Activated CD8-positive, alpha-beta memory T cell treated with anti-CD3 and anti-CD28 coated beads for 1 hour (primary cell): ENCODE measurements around the gene HIP1.
"Not testable (repeated sequence)": the region's sequence is repeated elsewhere in the genome, so short reads cannot be mapped to it uniquely, and the experiment has no call there.

Experiments used
- DNase-seq, 2 donors: peaks; one replicate each; pipeline ENCODE4 v3.0.0-alpha.2; 2020; ENCODE audit warnings: low read depth in 1 of 2; ENCODE audit errors: extremely low read depth in 1 of 2

HIP1 gene

GRCh38 chr7:75619636-75620035, 119.1 kb downstream of the HIP1 start:
- DNase-seq: no peak

DNA sequence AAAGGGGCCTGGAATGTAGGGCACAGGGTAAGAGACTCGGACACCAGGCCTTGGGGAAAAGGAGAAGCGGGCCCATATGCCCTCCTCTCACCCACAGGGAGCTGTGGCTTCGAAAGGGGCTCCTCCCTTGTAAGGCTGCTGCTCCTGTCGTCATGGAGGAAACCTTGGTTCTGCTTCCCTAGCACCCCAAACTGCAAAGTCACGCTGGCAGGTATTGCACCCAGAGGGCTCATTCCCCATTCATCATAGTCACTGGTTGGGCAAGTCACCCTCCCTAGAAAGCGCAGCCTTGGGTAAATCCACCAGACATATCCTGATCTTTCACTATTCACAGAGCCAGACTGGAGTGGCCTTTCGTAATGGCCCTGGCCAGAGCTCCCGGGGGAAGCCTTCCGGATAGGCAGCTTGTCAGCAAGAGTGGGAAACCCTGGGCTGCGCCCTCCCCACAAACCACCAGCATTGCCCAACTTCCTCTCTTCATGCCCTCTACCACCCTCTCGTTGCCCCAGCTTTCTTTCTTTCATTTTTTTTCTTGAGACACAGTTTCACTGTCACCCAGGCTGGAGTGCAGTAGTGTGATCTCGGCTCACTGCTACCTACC, 121.0 kb downstream of the HIP1 start:
- peak in 1 of 2 donors; percentile 33 for DNase-seq

GRCh38 chr7:75616421-75617167, 122.1 kb downstream of the HIP1 start:
- no peak for DNase-seq

GRCh38 chr7:75614401-75614800, 124.3 kb downstream of the HIP1 start:
- DNase-seq: no peak

DNA sequence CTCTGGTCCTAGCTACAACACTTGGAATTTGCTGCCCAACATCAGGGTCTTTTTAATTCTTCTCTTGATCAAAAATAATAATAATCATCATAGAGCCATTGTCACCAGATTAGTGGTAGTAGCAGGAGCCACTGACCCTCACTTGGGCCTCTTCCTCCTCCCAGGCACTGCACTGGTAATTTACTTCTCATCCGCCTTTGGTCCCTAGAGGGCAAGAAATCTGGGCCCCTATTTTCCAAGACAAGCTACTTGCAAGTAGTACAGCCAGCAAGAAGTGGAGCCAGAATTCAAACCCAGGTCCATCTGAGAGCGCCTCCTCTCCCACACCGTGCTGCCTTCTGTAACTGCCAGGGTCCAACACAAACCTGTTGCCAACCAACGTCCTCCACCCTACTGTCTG, 125.4 kb downstream of the HIP1 start:
- no peak for DNase-seq

DNA sequence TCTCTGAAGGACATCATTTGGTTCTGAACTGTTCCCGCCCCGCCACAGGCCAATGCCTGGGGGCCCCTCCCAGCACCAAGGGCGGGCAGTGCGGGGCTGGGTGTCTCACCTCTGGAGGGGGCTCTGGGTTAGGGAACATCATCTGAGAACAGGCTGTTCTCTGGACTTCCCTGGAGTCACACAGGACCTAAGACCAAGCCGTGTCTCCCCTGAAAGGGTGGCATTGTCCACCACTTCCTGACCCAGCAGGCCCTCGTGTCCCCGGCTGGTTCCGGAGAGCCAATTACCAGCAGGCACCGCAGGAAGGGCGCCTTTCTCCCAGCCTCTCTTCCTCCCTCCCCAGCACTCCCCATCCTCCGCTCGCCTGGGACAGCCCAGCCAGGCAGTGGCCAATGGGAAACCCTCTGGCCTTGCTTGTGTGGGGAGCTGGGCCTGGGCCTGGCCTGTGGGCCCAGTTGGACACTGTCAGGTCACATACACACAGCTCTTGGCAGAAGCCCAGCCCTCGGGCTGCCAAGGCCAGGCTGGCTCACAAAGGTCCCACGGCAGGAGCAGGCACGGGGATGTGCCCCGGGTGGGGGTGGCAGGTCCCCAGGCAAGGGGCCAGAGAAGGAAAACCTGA, 127.1 kb downstream of the HIP1 start:
- no peak for DNase-seq

GRCh38 chr7:75609416-75609815, 129.3 kb downstream of the HIP1 start:
- DNase-seq: not testable (repeated sequence)

GRCh38 chr7:75608451-75609122, 130.2 kb downstream of the HIP1 start:
- DNase-seq: no peak

DNA sequence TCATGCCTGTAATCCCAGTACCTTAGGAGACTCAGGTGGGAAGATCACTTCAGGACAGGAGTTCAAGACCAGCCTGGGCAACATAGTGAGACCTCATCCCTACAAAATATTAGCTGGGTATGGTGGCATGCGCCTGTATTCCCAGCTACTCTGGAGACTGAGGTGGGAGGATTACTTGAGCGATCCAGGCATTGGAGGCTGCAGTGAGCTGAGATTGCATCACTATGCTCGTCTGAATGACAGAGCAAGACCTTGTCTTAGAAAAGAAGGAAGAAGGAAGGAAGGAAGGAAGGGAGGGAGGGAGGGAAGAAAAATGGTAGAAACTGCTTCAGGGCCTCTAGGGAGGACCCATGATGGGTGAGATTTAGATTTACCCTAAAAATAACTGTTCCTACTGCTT, 134.3 kb downstream of the HIP1 start:
- no peak for DNase-seq

- DNase-seq: not testable (repeated sequence)
These were observed 135.9 kb downstream of the HIP1 start for GRCh38 chr7:75602831-75603230.

GRCh38 chr7:75601539-75601938, 137.2 kb downstream of the HIP1 start:
- DNase-seq: no peak

DNA sequence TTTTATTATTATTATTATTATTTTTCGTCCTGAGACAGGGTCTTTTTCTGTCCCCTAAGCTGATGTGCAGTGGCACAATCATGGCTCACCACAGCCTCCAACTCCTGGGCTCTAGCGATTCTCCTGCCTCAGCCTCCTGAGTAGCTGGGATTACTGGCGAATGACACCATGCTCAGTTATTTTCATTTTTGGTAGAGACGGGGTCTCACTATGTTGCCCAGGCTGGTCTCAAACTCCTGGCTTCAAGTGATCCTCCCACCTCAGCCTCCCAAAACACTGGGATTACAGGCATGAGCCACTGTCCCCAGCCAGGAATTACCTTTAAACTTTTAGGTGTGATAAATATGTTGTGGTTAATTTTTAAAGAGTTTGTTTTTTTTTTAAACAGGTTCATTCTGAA, 138.0 kb downstream of the HIP1 start:
- DNase-seq: not testable (repeated sequence)

DNA sequence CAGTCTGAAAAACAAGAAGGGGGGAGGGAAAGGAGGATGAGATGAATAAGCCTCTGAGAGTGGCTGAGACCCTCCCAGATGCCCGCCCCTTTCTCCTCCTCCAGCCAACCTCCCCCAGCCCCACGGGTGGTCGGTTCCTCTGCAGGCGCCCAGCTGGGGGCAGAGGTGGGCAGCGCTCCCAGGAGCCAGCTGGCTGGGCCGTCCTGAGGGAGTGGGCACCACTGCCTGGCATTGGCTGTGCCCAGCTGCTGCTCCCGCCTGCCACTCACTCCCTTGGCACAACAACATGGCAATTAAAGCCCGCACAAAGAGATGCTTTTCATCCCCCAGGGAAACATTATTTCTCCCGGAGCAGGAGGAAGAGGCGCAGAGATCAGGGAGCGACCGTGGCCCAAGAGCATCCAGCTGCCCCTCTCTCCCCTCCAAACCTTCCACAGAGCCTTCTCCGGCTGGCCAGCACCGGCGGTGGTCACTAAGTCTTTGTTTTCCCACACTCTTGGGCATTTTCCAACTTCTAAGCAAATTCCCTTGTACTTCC, 139.4 kb downstream of the HIP1 start:
- DNase-seq: no peak

DNA sequence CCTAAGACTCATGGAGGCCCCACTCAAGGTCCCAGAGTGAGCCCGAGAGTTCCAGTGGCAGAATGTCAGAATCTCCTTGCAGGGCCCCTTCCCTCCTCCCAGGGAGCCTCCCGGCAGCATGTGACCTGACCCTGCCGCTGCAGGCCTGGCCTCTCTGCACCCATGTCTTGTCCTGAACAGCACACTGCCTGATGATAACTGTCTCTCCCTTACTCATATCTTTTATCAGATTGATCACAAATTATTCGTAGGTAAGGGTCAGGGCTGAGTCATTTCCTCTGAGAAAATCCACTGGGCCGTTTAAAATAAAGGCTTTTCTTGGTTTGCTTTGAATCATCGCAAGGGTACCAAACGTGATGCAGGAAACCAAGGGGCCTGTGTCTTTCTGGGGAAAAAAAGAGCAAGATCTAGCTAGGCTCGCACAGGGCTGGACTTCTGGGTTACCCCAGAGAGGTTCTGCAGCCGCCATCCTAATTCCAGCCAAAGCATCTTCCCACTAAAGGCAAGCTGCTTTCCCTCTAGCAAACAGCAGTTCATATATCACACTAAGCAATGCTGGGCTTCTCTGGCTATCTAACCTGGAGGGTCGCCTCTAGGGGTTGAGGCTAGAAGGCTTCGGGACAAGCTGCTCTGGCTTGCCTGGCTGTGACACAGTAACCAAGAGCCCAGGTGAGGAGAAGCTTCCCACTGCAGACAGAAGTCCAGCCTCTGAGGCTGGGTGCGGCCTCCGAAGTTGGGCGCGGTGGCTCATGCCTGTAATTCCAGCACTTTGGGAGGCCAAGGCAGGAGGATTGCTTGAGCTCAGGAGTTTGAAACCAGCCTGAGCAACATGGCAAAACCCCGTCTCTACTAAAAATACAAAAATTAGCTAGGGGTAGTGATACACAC, 141.8 kb downstream of the HIP1 start:
- no peak for DNase-seq

- DNase-seq: no peak
These were observed 143.0 kb downstream of the HIP1 start for GRCh38 chr7:75595766-75596165.

GRCh38 chr7:75593500-75594184, 145.1 kb downstream of the HIP1 start:
- DNase-seq: not testable (repeated sequence)

- no peak for DNase-seq
These were observed 147.1 kb downstream of the HIP1 start for GRCh38 chr7:75591467-75592255.

GRCh38 chr7:75590373-75591005, 148.3 kb downstream of the HIP1 start:
- DNase-seq: no peak

DNA sequence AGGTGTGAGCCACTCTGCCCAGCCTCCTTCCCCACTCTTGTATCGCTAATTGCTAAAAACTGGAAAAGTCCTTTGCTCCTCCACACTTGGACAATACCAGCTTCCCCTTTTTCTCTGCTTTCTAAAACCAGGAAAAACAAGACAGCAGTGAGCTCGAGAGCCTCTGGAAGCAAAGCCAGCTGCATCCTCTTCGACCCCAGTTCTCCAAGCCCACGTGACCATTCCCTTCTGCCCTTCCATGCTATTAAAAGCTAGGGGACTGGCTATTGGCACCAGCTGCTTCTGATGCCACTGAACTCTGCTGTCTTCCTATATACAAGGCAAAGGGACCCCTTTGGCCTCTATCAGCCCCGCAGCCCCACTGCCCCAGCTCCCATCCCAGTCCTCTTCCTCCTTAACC, 154.4 kb downstream of the HIP1 start:
- no peak for DNase-seq
